PC-9 (cell line): ENCODE results near the gene PSMB7.

ENCODE experiments used
- CTCF ChIP-seq: fragments of 200-600 bp; sonication (generic); conservative IDR thresholded peaks from 2 replicates; pipeline ENCODE4 v1.6.1; 2017; ENCODE audit warnings: mixed run types, antibody characterized with exemption, mild to moderate bottlenecking, moderate library complexity
- EZH2 ChIP-seq: fragments of 200-600 bp; sonication (generic); IDR thresholded peaks from 2 replicates; pipeline ENCODE4 v1.8.0; 2017; ENCODE audit warnings: antibody characterized with exemption, low read depth

GRCh38 chr9:124412228-124412575 is 3.0 kb downstream of the PSMB7 start:
- TF ChIP-seq CTCF (no peak), EZH2 (no peak)
